ENCODE results near the gene ANKLE2.

ANKLE2 gene

GRCh38 chr12:132677492-132677891 lies 84.1 kb downstream of the ANKLE2 start:
- DNase-seq, result no peak

DNA sequence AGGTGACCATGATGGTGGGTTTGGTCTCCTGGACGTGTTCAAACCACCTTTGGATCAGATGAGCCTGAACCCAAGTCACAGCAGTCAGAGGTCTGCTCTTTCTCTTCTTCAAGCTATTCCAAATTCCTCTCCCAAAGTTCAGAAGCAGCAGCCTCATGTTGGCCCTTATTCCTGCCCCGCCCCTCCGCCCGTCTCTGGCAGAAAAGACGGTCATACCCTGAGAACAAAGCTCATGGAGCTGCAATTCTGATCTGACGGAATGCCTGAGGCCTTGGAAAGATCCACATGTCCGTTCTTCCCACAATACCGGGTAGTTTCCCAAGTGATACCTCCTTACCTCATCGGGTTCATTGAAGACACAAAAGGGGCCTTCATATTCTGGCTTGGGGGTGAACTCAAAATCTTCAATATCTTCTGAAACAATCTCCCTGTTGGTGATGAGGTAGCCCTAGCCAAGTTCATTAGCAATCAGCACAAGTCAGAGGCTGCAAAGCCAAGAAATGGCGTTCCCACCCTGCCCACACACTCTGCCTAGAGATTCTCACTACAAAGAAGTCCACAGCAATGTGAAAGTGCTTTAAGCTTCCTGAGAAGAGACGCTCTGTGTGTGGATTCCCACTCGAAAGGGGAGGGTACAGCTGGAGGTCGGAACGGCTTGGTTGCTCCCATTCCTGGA lies 85.7 kb downstream of the ANKLE2 start:
- no peak for DNase-seq
